ENCODE data around the gene BCORL1. TPM values are rescaled to one million over a fixed set of nuclear protein-coding genes. Genes with fewer than 3 reads are reported as not detected.

Gene BCORL1
- total and polyA plus RNA-seq, 2 of the 4 experiments (the other 2 are of a cell fraction), result 0.54 to 1.6 TPM

DNA sequence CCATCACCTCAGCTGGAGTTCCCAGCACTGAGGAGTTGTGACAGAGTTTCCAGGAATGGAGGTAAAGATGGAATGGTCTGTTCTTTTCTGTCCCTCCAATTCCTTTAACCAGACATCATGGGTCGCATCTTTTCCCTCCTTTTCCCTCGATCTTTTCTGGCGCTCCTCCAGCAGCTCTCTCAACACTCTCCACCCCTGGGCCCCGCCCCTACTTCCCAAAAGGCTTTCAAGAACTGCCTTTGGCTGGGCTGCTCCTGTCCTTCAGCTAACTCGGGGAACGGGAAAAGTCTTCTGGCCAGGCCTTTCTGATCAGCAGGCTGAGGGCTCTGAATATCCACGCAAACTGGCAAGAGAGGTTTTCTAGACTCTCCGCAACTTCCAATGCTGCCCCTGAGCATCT, 42.4 kb upstream of the BCORL1 start:
- H2BK15ac ChIP-seq (ENCODE audit: low read depth, low read length), result no peak overlapping the region
- H2AK9ac ChIP-seq (replicated peaks; ENCODE audit: low read depth, low read length, poor library complexity), result no peak overlapping the region
- H4K5ac ChIP-seq (ENCODE audit: low read depth, low read length), result no peak overlapping the region
- no peak overlapping the region for H3K4me3 ChIP-seq (ENCODE audit: insufficient read depth, low read depth, low read length)
- no peak overlapping the region for H2BK20ac ChIP-seq (ENCODE audit: low read depth, low read length)
- no peak overlapping the region for H4K91ac ChIP-seq (ENCODE audit: insufficient read depth, low read depth, low read length)
- intact Hi-C loops (cut with micrococcal nuclease), result no loop called here
- H3K36me3 ChIP-seq (ENCODE audit: control insufficient read depth, insufficient read depth, low read length), result no peaks in the 10 kb centered on the region
- TF ChIP-seq, protein P1, sequence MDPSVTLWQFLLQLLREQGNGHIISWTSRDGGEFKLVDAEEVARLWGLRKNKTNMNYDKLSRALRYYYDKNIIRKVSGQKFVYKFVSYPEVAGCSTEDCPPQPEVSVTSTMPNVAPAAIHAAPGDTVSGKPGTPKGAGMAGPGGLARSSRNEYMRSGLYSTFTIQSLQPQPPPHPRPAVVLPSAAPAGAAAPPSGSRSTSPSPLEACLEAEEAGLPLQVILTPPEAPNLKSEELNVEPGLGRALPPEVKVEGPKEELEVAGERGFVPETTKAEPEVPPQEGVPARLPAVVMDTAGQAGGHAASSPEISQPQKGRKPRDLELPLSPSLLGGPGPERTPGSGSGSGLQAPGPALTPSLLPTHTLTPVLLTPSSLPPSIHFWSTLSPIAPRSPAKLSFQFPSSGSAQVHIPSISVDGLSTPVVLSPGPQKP (IDR thresholded peaks at IDR 0.05; ENCODE audit: borderline replicate concordance, low read depth, low read length), result no peak
- TF ChIP-seq CTCF (conservative IDR thresholded peaks at IDR 0.05; ENCODE audit: low read depth, low read length), result no peak
- no peak for TF ChIP-seq NFE2L2 (IDR thresholded peaks at IDR 0.05; ENCODE audit: low read depth, low read length)
- TF ChIP-seq RAD21 (IDR thresholded peaks at IDR 0.05; ENCODE audit: low read length), result no peak
- no peak for TF ChIP-seq MAZ (IDR thresholded peaks at IDR 0.05; ENCODE audit: borderline replicate concordance, low read depth, low read length)
- no peak for TF ChIP-seq MAFK (IDR thresholded peaks at IDR 0.05; ENCODE audit: low read depth, low read length)
- H2BK5ac ChIP-seq (ENCODE audit: low read depth, low read length, poor library complexity, severe bottlenecking), result no peak overlapping the region
- in situ Hi-C loops (cut with MboI; ENCODE audit: low sequenced_read_pairs), result no loop called here
- H3K9ac ChIP-seq (ENCODE audit: low read depth, low read length), result no peak overlapping the region
- H2BK120ac ChIP-seq (ENCODE audit: low read depth, low read length), result no peak overlapping the region
- CTCF ChIA-PET, result no interaction called here
- WGBS, 2 experiments (ENCODE audit: extremely low coverage in 2 of 2, insufficient read length in 1 of 2), result 11% methylated on average over 6 of the region's 8 CpGs; no CpG with 5 or more reads in 1 of the 2 experiments
- H4K20me1 ChIP-seq (ENCODE audit: insufficient read depth, low read length), result no peaks in the 10 kb centered on the region
- no peak overlapping the region for H3K18ac ChIP-seq (ENCODE audit: low read depth, low read length)
- BruUV-seq (replicated peaks), result no TSS peak
- no peaks in the 10 kb centered on the region for H3K9me3 ChIP-seq (ENCODE audit: control insufficient read depth, insufficient read depth, low read length)
- no peak overlapping the region for H2AK5ac ChIP-seq (ENCODE audit: low read depth, low read length)
- POLR2A ChIA-PET (ENCODE audit: unreplicated experiment), result no interaction called here
- H4K8ac ChIP-seq (ENCODE audit: low read depth in 2 of 2, low read length in 2 of 2), result no peak overlapping the region
- H3K23ac ChIP-seq (ENCODE audit: low read depth, low read length), result no peak overlapping the region
- H3K56ac ChIP-seq (ENCODE audit: extremely low read depth, insufficient read depth, low read length), result no peak overlapping the region
- no peak overlapping the region for H3K4me2 ChIP-seq (ENCODE audit: low read depth, low read length)
- no peak overlapping the region for H3K4ac ChIP-seq (ENCODE audit: low read depth, low read length)
- H3K79me1 ChIP-seq (ENCODE audit: low read depth in 1 of 2, low read length in 2 of 2), result no peaks in the 10 kb centered on the region
- no peaks in the 10 kb centered on the region for H3K9me1 ChIP-seq (ENCODE audit: insufficient read depth, low read length)
- H3K4me1 ChIP-seq (ENCODE audit: control insufficient read depth, insufficient read depth, low read length), result no peaks in the 10 kb centered on the region
- DNase-seq (no peak), ATAC-seq (ENCODE audit: low read depth) (no peak)
- H3K27me3 ChIP-seq (ENCODE audit: control insufficient read depth, insufficient read depth, low read length), result peaks cover 43% of the 10 kb centered on the region
- dilution Hi-C loops (cut with HindIII; ENCODE audit: low sequenced_read_pairs, unreplicated experiment), result no loop called here
- H2AFZ ChIP-seq (replicated peaks; ENCODE audit: low read length, poor library complexity), result no peak overlapping the region
- no peak overlapping the region for H3K14ac ChIP-seq (replicated peaks; ENCODE audit: low read depth, low read length)
- H3K27ac ChIP-seq (ENCODE audit: insufficient read depth, low read length), result no peak overlapping the region

Data from IMR-90 (cell line).